AML-193 (cell line): ENCODE measurements around the gene GJC2.

Experiments
- DNase-seq, 2 experiments: peaks; one replicate each; lab custom pipeline; 2025; lab: John Stamatoyannopoulos, UW

The GJC2 gene

DNA sequence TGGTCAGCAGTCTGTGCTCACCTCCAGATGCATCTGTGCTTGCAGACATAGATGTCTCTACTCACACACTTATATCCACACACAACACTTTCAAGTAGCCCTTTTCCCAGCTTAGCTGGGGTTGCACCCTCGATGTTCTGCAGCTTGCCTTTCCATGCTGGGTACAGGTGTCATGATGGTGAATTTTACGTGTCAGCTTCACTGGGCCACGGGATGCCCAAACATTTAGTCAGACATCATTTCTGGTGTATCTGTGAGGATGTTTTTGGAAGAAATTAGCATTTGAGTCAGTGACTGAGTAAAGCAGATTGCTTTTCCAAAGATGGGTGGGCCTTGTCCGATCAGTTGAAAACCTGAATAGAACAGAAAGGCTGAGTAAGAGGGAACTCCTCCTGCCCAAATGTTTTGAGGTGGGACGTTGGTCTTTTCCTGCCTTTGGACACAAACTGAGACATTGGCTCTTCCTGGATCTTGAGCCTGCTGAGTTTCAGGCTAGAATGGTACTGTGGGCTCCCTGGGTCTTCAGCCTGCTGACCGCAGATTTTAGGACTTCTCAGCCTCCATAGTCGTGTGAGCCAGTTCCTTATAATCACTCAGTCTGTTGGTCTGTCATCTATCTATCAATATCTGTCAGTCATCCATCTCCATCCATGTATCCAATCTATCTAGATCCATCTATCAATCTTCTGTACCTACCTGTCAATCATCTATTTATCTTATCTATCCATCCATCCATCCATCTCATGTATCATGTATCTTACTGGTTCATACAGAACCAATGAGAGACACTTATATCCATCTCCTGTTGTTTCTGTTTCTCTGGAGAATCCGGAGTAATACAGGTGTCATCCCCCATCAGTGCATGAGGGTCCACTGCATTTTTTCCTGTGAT is 45.4 kb downstream of the GJC2 start:
- no peak for DNase-seq

DNA sequence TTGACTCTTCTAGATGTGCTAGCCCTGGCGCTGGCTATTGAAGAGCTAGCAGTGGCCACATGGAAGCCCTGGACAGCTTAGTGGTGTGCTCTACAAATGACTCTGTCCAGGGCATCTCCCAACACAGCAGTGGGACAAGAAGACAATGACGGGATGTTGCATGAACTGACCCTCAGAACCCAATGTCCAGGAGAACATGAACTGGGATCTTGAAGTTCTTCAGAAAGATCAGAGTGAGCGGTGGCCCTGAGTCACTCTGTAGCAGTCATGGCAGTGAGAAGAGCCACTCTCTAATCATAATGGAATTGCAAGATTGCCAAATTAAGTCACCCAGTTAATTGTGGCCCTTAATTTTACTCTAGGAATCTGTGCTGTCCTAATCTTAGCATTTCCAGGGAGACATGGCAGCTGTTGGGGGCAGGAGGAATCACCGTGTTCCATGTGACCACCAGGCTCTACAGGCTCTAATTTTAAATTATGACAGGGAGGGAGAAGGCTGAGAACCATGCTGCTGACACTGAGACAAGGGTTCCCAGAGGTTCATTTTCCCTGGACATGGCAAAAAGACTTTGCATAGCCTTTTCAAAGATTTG is 47.9 kb downstream of the GJC2 start:
- DNase-seq = no peak

DNA sequence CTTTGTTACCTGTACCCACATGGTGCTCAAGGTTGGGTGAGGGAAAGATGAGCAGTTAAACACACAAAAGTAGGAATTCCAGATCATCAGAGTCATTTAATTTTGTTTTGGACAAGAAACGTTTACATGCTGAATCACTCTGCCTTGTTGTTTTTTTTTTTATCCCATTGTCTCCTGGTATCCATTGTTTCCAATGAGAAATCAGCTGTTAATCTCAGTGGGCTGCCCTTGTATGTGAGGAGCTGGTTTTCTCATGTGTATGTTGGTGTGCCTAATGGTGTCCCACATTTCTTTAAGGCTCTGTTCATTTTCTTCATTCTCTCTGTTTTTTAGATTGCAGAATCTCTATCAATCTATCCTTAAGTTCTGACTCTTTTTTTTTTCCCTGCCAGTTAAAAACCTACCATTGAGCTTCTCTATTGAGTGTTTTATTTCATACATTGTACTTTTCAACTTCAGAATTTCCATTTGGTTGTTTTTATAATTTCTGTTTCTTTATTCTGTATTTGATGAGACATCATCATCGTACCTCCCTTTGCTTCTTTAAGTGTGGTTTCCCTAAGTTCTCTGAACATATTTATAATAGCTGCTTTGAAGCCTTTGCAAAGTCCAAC is 49.4 kb downstream of the GJC2 start:
- no peak for DNase-seq

DNA sequence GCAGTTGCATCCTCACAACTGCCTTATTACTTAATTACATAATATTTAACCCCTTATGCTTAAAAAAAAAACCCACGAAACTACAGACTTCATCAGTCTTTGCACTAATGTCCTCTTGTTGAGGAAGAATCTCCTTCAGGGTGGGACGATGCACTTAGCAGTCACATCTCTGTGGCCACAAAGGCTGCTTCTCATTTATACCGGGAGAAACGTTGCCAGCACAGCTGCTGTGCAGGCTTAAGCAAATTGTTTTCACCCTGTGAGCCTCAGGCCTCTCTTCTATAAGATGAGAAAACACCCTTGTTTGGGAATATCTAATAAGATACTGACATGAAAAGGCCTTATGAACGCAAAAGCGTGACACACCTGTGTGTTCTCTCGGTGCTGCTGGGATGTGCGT is 55.2 kb downstream of the GJC2 start:
- DNase-seq = no peak

DNA sequence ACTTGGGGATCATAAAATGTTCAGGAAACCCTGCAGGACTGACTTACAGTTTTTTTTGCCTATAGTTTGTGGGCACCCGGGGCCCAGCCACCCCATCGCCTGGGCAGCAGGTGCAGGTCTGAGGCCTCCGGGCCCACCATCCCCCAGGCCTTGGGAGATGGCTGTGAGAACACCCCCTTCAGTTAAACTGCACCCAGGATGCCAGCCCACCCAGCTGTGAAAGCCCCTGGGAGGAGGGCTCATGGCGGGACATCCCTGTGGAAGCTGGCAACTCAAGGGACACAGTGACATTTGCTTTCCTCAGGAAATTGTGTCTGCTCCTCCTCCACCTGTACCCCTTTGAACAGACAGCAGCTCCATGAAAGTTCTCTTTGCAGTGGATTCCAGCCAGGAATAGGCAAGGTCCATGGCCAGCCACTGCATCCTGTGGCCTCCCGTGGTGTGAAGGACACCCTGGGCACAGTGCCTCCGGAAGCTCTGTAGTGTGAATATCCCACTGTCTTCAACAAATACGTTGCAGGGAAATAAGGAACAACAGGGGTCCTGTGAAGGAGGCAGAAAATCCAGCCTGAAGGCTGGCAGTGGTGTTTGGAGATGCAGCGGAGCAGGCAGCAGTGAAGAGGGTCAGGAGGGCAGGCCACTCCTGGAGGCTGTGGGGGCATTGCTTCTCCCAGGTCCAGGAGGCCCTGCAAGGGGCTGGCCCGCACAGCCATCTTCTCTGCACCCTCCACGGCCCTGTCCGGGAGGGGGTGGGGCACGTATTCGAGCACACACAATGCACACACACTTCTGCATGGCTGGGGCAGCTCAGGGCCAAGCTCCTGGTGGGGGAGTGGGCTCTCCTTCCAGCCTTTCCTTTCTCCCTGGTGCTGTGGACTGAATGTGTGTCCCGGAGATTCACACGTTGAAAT is 56.1 kb downstream of the GJC2 start:
- no peak for DNase-seq

DNA sequence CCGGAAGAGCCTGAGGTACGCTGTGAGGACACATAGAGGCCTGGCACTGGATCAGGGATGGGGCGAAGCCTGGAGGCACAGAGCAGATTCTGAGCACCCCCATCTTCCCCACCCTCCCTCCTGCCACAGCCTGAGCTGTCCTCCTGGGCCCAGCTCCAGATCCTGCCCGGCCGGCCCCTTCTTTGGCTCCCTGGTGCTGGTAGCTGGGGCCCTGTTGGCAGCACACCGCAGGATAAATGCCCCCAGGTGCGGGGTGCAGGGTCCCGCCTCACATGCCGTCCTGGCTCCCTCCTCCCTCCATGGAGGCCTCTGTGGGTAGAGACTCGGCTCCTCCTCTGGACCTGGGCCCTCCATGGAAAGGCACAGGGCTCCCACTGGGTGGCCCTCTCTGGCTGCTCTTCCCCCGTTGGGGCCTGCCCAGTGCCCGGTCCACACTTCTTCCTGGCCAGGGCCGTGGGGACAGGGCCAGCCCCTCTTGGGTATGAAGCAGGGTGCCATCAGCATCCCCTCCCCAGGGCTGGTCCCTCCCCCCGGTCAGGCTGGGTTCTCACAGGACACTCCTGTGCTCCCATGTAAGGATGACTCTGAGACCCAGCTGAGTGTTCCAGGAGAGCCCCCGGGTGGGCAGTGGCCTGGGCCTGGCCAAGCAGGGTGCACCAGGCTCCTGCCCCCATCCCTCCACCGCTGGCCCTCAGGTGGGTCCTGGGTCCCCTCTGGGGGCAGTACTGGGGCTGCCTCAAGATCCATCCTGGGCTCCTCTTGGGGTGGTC is 57.0 kb downstream of the GJC2 start:
- DNase-seq = no peak

DNA sequence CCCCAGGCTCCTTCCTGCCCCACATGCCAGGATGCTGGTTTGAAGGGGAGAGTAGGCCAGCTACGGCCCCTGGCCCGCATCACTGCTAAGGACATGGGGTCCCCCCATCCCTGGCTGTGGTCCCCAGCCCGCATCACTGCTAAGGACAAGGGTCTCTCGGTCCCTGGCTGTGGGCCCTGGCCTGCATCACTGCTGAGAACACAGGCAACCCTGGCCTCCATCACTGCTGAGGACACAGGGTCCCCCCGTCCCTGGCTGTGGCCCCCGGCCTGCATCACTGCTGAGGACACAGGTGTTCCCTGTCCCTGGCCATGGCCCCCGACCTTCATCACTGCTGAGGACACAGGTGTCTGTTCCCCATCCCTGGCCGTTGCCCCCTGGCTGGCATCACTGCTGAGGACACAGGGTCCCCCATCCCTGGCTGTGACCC is 57.7 kb downstream of the GJC2 start:
- DNase-seq = no peak

DNA sequence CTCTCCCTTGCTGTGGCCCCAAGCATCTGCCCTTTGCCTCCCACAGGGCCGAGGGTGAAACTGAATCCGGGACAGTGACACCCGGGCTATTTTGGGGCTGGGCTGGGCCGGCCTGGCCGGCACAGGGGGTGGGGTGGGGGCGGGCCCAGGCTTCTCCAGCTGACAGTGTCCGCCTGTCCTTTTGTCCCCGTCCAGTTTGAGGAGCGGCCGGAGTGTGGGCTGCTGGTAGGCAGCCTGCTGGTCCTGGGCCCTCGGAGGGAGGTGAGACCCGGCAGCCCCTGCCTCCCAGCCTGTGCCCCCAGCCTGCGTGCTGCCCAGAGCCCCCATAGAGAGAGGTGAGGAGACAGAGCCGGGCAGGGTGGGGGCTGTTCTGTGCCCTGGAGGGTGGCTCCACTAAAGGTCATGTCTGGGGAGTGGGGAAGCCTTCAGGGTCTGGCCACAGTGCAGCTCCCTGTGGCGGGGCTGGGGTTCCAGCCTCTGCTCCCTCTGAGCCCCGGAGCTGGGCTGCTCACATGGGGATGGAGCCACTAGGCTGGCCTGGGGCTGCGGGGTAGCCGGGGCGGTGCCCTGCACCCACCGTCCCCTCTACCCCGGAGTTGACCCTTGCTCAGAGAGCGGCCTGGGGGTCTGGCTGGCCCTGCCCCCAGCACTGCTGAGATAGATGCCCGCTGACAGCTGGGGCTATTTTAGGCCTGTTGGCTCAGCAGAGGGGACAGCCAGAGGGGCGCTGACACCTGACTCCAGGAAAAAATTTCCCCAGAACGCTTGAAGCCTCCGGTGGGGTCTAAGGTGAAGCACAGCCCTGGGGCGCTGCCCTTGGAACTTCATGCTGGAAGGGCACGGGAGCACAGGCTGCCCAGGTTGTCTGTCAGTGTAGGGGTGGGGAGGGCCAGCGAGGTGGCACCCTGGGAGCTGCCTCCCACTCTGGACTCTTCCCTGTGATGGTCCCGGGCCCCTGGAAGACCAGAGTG is 58.4 kb downstream of the GJC2 start, which contains the start of gene OBSCN:
Gene OBSCN (plus strand): TSS at position 194 of the 971 bp plus-strand sequence. CDS start 3,740 bp downstream, outside the sequence.
- DNase-seq = no peak

DNA sequence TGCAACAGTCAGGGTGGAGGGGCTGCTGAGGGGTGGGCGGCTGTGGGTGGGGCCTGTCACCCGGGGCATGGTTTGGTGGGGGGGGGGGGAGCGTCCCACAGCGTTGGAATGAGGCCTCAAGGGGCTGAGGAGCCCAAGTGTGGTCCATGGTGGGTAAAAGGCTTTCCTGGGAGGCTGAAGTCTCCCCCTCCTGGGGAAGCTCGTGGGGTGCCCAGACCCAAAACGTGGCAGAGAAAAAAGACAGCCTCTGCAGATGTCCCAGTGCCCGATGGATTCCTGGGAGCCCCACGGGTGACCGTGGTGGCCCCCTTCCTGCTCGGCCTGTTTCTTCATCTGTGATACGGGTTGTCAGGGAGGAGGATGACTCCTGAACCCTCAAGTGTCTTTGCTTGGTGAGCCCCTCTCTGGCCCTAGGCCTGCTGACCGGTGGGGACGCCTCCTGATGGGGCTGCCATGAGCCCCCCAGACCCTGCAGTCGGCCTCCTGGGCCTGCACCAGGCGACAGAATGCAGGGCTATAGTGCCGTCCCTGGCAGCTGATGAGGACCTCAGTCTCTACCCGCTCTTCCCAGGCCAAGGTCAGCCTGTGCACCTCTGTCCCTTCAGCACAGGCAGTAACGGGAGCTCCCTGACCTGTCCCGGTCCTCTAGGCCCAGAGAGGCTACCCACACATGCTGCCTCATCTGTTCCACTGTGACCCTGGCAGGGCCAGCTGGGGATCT is 59.3 kb downstream of the GJC2 start:
- DNase-seq = no peak
